Hepatic stellate cell (primary cell): Measurements from ENCODE around the gene STK33.

Source experiments
- DNase-seq: peaks from one replicate; pipeline ENCODE4 v3.0.0; 2011; ENCODE audit warnings: low spot score

Gene STK33

GRCh38 chr11:8593935-8594909, at the start of gene STK33:
Gene STK33 (minus strand): TSS chr11:8594228. CDS start chr11:8474905, 119,323 bp downstream.
- no peak for DNase-seq

GRCh38 chr11:8642196-8642841, 48.3 kb upstream of the STK33 start:
- no peak for DNase-seq

GRCh38 chr11:8641332-8641731, 47.3 kb upstream of the STK33 start:
- no peak for DNase-seq

GRCh38 chr11:8640267-8640906, 46.4 kb upstream of the STK33 start:
- no peak for DNase-seq

GRCh38 chr11:8639655-8640054, 45.6 kb upstream of the STK33 start:
- no peak for DNase-seq

- DNase-seq, result peak; percentile 43
Observed at GRCh38 chr11:8638300-8638699, 44.3 kb upstream of the STK33 start.

GRCh38 chr11:8636127-8636526, 42.1 kb upstream of the STK33 start:
- DNase-seq, result no peak

- no peak for DNase-seq
Observed at GRCh38 chr11:8634498-8634897, 40.5 kb upstream of the STK33 start.

- peak; percentile 25 for DNase-seq
Observed at GRCh38 chr11:8631395-8632118, 37.5 kb upstream of the STK33 start.

- no peak for DNase-seq
Observed at GRCh38 chr11:8624698-8625097, 30.7 kb upstream of the STK33 start.

GRCh38 chr11:8621147-8621546, 27.1 kb upstream of the STK33 start:
- no peak for DNase-seq

- DNase-seq, result no peak
Observed at GRCh38 chr11:8617063-8617462, 23.0 kb upstream of the STK33 start.

GRCh38 chr11:8615291-8616032, 21.4 kb upstream of the STK33 start:
- no peak for DNase-seq

GRCh38 chr11:8614497-8614896, 20.5 kb upstream of the STK33 start:
- no peak for DNase-seq

GRCh38 chr11:8613036-8613435, 19.0 kb upstream of the STK33 start:
- DNase-seq, result no peak

GRCh38 chr11:8612522-8612921, 18.5 kb upstream of the STK33 start:
- DNase-seq, result no peak

- DNase-seq, result no peak
Observed at GRCh38 chr11:8610532-8611116, 16.6 kb upstream of the STK33 start.

- DNase-seq, result no peak
Observed at GRCh38 chr11:8608652-8609051, 14.6 kb upstream of the STK33 start.

GRCh38 chr11:8605971-8606563, 12.0 kb upstream of the STK33 start:
- no peak for DNase-seq

GRCh38 chr11:8604078-8604723, 10.2 kb upstream of the STK33 start:
- DNase-seq, result peak; percentile 82
